ENCODE results near the gene GABRR1.
A peak's percentile ranks its signal among the peaks of the same experiment; 100 is the strongest.
"Not testable (repeated sequence)": the region's sequence is repeated elsewhere in the genome, so short reads cannot be mapped to it uniquely, and the experiment has no call there.

Gene GABRR1

DNA sequence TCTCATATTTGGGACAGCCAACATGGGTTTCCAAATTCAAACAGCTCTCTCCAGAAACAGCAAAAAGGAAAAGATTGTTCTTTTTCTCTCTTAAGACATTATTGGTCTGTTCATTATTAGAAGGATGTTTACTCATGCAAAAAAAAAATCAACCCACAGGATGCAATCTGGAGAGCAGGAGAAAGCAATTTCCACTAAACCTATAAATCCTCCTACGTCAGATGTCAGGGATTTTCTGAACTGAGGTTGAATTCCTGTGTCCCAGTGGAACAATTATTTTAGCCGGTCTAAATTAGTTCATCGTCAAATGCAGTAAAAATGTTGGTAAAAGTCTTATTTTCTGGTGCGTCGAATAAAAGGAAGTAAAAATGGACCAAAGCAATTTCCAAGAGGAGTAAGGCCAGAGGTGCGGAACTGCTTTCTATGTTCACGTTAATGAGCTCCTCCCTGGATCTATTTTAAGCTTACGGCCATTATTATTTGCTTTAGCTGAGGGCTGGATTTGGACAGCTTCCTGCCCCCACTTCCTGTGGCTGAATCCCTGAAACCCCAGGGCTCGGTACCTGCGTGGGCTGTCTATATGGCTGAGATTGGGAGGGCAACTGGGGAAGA, at the start of gene GABRR1:
Gene GABRR1 (minus strand): TSS at position 60 of the 612 bp plus-strand sequence. CDS start 36 bp downstream, at position 24.
- no peak for DNase-seq (ENCODE audit: low spot score)

DNA sequence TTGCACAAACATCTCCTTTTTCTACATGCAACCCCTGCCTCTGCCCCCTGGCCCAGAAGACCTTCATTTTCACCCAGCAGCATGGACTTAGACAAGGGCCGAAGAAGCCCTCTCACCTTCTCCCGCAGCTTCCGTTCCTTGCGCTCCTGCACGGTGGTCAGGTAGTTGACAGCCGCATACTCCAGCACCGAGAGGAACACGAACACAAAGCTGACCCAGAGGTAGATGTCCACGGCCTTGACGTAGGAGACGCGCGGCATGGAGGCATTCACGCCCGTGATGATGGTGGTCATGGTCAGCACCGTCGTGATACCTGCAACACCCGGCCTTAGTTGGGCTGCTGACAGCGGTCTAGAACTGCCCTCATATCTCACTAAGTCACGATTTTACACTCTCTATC, 47.1 kb upstream of the GABRR1 start:
- no peak for DNase-seq (ENCODE audit: low spot score)

DNA sequence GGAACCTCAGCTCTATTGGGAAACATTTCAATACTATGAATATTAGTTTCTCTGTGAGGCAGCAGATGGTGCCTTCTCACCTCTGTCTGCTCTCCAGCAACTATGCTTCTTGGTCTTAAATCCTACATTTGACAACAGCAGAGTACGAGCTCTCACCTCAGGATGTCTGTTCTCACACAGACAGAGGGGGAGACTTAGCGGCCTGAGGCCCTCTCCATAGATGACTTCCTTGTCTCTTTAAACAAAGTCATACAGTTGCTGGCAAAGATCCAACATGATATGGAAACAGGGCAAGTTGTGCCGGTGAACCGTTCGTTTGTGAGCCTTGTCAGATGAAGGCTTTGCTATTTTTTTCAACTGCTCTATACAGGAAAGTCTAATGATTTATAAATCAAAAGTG, 43.7 kb upstream of the GABRR1 start:
- DNase-seq (ENCODE audit: low spot score), result no peak

DNA sequence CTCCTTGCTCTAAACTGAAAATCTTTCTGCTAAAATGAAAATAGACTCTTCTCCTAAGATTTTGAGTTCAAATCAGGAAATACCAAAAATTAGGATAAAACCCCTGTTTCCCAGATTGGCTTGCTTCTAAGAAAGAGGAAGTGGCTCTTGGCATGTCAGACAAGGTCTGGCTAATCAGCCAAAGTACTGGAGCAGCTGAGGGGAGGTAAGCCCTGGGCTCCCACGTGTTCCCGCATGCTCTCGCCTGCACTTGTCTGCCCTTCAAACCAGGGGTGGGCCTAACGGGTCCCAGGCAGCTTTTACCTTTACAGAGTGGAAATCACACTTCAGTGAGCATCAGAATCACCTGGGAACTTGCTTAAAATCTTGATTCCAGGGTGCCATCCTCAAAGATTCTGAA, 43.2 kb upstream of the GABRR1 start:
- DNase-seq (ENCODE audit: low spot score), result no peak

DNA sequence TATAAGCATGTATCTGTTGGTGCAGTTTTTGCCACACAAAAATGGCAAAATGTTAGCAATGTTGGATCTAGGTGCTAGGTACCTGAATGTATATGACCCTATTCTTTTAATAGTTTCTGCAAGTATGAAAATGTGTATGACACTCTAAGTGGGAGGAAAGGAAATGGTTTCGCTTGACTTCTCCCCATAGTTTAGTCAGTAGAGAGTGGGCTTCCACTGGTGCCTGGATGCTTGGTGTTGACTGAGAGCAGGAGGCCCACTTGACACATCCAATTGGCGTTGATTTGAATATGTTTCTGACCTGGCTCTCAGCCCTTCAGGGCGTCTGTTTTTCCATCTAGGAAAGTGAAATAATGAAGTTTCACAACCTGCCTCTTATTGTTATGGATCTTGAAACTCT, 41.8 kb upstream of the GABRR1 start:
- DNase-seq (ENCODE audit: low spot score), result no peak

DNA sequence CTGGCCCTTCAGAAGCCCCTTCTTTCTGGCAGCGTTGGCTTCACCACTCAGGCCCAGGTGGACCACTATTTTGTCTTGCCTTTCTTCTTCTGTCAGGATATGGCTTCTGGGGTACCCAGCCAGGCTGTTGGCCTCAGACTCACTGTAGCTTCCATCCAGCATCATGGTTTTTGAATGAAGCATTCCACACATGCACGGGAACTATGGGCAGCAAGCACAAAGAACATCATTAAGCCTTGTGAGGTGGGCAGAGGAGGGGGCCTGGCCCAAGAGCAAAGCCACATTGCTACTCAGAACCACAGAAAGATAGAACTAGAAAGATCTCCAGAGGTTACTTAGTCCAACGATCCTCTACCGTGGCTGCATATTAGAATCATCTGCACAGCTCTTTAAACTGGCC, 40.6 kb upstream of the GABRR1 start:
- DNase-seq (ENCODE audit: low spot score), result no peak

DNA sequence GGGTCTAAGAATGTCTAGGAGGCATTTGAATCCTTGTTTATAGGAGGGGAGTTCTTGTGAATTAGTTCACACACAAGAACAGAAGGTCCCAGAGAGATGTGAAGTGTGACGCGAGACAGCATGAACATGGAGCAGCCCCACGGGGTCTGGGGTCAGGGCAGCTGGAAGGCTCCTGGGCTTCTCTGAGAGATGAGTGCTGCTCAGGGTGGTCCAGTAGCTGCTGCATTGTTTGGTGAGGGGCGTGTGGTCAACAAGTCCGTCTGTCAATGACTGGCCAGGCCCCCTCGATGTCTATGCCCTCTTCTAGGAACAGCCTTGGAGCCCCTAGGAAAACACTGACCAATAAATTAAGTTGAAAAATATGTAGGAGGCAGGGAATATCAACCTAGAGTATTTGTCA, 40.2 kb upstream of the GABRR1 start:
- no peak for DNase-seq (ENCODE audit: low spot score)

DNA sequence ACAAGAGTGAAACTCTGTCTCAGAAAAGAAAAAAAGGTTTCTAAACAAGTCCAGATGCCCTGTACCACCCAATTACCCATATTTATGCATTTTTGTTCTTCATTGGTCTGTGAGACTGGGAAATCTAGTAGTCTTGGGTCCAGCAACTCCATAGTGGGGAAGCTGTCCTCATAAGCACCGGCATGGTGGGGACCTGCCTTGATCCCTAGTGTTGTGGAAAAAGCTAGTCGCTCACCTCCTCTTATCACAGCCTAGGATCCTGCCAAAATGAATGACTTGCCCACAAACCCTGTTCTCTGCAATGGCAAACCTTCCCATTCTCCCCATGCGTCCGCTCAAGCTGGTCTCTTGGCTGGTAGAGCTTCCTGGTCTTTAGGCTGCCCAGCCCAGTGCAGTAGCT, 38.3 kb upstream of the GABRR1 start:
- no peak for DNase-seq (ENCODE audit: low spot score)

DNA sequence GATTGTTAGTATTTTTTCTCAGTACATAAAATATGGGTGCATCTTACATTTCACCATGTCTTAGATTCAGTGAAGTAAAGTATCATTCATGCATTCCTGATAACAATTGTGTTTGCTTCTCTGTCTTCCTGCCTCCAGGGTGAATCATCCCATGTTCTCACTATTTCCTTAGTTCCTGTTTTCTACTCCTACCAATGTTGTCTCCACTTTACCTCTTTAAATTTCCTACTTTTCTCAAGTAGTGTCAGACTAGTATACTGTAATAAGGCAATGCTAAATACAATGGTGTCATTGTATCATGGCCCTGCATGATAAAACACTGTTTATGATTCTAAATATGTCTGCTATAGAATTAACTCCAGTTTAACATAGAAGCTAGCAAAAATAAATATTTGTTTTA, 37.4 kb upstream of the GABRR1 start:
- DNase-seq (ENCODE audit: low spot score), result no peak

DNA sequence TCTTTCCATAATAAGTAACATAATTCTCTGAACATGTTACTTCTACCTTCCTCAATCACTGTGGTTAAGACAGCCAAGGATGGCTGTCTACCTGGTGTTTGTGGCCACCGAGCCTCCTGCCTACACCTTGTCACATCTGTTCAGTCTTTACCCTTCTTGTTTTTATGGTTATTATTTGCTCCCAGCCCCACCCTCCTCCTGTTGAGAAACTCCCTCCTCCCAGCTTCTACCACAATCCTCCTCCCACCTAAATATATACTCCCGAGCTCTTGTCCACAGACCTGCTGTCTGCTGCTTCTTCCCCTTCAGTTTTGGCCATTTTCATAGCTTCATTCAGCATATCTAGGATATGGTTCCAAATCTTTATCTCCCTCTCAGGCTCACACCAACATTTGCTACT, 35.7 kb upstream of the GABRR1 start:
- DNase-seq (ENCODE audit: low spot score), result no peak

DNA sequence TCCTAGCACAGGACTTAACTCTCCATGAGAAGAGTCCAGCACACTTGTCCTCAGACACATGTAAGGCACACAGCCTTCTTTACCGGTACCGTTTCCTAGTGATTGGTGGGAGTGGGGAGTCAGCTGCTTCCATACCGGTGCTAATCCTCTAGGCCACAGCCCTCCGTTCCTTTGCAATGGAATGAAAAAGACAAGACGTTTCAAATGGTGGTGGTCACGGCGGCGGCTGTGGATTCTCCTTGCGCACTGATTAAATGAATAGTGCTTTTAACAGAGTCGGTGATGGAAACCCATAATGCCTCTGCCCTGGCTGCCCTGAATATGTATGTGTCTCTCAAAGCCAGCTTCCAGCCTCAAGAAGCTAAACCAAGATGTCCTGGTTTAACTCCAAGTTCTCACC, 34.8 kb upstream of the GABRR1 start:
- DNase-seq (ENCODE audit: low spot score), result no peak

DNA sequence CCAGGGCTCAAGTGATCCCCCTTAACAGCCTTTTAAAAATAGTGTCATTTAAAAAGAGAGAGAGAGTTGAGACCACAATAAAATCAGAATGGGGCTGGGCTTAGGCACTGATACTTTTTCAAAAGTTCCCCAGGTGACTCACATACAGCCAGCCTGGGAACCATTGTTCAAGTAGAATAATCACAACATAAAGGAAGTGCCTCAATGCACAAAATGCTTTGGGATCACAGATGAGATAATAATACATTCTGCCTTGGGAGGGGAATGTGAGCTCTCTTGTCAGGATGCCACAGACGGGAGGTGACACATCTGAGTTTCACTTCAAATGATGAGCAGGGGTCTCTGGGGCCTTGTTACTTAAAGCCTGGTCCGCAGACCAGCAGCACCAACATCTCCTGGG, 34.0 kb upstream of the GABRR1 start:
- no peak for DNase-seq (ENCODE audit: low spot score)

DNA sequence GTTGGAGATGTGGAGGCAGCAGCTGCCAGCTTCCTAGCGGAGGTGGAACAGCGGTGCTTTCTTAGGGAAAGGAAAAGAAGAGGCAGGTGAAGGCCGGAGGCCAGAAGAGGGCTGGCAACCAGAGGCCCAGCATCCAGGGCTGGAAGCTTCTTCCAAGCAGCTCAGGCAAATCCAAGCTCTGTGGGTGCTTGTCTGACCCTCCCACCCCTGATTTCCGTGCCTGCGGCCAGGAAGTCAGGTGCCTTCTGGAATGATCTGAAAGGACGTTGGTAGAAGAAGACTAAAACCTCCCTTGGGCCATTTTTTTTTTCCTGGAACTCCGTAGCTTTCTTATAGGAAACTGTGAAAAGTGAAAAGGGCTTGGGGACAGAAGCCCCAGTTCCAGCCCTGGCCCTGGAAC, 33.1 kb upstream of the GABRR1 start:
- DNase-seq (ENCODE audit: low spot score), result no peak

DNA sequence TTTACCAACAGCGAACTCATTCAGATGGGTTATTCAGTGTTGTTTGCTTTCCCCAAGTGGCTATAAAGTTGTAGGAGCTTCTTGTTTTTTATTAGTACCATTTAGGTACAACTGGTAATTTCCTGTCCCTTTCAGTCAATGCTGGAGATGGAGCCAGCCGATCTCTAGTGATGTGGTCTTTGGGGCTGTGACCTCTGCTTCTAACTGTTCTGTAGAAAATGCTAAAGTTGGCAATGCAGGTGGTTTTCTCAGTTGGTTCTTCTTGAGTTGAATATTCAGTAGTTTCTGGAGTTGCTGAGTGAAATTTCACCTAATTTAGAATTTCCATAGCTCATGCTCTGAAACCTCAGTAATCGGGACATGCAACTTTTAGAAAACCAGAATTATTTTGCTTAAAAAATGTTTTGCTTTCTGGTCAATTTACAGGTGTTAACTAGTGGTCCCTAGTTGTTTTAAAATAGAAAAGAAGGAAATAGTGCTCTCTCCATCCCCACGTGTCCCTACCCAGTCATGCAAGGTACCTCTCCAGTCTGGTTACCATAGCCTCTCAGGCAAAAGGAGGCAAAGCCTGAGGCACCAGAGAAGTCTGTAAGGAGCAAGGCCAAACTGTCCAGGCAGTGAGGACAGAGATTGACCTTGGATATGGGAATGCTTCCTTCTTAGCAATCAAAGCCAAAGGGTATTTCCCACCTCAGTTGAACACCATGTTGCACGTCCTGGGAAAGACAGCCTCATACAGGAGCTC, 27.3 kb upstream of the GABRR1 start:
- no peak for DNase-seq (ENCODE audit: low spot score)

DNA sequence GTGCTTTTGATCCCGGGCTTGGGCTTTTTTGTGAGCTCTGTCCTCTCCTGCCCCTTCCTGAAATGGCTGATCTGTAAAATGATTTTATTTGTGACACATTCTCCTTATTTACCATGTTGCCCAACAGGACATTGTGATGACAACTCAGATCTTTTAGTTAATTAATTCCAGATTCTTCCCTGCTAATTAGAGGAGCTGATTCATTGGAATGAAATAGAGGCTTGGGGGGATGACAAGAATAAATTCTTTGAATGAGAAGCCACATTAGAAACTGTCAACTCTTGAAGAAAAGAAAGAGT, 26.1 kb upstream of the GABRR1 start:
- DNase-seq (ENCODE audit: low spot score), result no peak

DNA sequence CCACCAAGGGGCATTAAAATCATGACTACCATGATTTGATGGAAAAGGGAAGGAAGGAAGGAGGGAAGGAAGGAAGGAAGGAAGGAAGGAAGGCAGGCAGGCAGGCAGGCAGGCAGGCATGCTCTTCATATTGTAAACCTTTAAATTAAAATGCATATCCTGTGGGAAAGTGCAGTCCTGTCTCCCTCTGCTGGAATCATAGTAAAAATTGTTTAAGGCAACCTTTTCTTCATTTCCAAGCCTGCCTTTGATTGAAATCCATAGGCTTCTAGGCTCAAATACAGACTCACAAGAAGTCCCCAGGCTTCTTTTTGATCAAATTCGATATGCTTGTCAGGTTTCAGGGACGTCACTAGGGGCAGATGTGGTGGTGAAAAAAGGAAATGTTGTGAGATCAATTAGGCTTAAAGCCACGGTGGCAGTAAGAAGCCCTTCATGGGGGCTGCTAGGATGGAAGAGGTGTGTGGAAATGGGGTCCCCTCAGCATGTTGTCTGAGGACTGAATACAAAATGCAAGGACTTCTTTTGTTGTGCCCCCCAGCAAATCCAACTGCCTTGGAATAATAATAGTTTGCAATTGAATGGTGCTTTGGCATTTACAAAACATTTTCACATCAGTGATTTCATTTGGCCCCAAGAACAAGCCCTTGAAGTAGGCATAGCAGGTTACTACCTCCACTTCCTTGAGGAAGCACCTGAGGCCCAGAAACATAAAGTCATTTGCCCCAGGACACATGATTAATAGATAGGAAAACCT, 25.6 kb upstream of the GABRR1 start:
- peak; percentile 69 for DNase-seq (ENCODE audit: low spot score)

DNA sequence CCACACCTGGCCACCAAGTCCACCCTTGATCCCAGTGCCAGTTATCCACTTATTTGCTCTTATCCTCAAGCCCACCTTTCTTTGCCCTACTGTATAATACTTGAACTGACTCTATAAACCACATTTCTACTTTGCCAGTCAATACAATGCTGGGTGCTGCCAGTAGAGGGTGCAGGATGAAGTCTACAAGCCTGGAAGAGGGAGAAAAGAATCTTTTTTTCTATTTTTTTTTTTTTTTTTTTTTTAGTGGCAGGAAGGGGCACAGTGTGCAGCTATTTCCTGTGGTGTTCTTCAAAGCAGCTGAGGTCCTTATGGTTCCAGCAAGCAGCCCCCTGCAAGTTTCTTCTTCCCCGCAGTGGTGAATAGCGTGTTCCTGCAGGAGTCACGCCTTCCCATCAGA, 22.2 kb upstream of the GABRR1 start:
- DNase-seq (ENCODE audit: low spot score), result no peak

DNA sequence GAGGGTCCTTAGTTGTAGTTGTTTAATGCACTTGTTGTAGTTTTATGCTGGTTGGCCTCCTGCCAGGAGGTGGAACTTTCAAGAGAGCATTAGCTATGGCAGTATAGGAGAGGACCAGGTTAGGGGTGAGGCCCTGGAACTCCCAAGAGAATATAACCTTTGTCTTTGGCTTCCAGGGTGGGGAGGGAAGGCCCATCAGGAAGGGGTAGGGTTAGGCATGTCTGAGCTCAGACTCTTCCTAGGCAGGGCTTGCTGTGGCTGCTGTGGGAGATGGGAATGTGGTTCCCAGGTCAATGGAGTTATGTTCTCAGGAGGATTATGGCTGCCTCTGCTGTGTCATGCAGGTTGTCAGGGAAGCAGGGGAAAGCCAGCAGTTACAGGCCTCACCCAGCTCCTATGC, 20.0 kb upstream of the GABRR1 start:
- no peak for DNase-seq (ENCODE audit: low spot score)

DNA sequence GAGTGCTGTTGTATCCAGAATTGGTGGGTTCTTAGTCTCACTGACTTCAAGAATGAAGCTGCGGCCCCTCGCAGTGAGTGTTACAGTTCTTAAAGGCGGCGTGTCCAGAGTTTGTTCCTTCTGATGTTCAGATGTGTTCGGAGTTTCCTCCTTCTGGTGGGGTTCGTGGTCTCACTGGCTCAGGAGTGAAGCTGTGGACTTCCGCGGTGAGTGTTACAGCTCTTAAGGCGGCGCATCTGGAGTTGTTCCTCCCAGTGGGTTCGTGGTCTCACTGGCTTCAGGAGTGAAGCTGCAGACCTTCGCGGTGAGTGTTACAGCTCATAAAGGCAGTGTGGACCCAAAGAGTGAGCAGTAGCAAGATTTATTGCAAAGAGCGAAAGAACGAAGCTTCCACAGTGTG, 16.4 kb upstream of the GABRR1 start:
- not testable (repeated sequence) for DNase-seq (ENCODE audit: low spot score)

DNA sequence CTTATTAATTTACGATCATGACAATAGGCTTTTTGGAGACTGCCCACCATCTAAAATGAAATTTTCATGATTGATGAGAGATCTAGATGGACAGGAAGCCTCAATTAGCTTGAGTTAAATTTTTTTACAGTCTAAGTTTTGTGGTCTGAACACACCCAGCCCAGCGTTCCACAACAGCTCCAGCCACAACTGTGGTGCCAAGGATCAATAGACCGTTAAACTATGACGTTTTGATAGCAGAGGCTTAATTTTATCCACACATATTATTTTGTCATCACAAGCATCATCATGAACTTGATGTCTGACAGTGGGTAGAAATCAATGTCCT, 5.5 kb upstream of the GABRR1 start:
- no peak for DNase-seq (ENCODE audit: low spot score)

DNA sequence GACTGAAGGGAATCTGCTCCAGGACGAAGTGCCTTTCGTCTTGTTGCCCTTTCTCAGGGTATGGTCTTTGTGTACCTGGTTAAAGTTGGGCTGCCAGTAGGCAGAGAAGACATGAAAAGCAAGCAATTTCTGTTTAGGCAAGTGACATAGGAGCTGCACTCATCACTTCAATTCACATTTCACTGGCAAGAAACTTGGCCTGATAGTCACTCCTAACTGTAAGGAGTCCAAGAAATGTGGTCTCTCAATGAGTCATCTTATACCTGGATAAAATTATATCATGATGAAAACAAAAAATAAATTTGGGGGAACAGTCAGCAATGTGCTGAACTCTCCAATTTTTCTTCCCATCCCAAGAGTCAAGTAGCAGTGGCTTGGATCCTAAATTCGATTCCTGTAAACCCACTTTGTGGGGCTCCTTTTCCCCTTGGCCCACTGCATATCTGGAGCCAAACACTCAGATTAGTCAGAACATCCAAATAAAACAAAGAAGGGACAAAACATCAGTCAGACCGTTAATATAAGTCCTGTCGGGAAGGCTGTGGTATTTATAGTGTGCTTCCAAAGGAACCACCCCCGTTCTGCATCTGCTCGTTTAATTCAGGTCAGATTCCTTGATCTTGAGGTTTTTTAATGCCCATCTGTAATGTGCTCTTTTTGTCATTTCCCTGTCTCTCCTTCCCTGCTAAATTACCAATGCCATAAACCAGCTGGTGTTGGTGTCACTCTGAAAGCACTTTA, 5.0 kb upstream of the GABRR1 start:
- no peak for DNase-seq (ENCODE audit: low spot score)

DNA sequence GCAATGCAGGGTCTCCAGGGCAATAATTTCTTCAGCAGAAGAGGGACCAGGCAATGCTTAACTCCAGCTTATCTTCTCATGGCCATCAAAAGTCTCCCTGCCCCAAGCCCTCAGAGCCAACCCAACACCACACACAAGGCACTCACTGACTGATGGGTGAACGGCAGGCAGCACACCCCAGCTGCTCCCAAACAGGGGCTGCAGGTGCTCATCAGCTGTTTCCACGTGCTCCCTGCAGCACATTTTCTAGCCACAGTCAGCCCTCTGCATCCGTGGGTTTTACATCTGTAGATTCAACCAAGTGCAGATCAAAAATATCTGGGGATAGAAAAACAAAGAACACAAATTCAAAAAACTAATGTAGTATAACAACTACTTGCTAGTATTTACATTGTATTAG, 4.0 kb upstream of the GABRR1 start:
- no peak for DNase-seq (ENCODE audit: low spot score)

DNA sequence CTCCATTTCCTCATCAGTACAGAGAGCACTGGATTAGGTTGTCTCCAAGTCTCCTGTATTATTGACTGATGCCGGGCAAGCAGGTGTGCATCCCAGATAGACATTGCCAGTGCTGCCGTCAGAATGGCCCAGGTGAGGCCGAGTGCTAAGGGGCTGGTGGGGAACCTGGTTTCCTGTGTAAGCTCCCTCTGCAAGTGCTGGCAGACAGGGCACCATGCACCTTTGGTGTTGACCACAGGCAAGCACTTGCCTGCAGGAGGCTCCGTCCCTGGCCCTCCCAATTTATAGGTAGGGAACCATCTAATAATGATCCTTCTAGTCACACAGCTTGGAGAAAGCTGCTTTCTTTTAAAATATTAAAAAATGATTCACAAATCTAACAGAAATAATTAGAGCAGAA, 747 bp downstream of the GABRR1 start:
- no peak for DNase-seq (ENCODE audit: low spot score)

Measured in RKO (cell line).